SK-N-SH (cell line): Measurements from ENCODE around the gene SOX2. TPM values are rescaled to one million over a fixed set of nuclear protein-coding genes. Genes with fewer than 3 reads are reported as not detected.

Source experiments
- CTCF ChIA-PET: fragments of 300-600, 350-600 bp; formaldehyde crosslinking; extraction: SDS; loops from one replicate; lab custom pipeline; 2021; lab: Yijun Ruan, JAX
- POLR2A ChIA-PET: fragments of 350-600 bp; sonication (Branson Sonifier 250); formaldehyde crosslinking; extraction: SDS; loops from one replicate; lab custom pipeline; 2020; ENCODE audit warnings: antibody characterized with exemption, inconsistent platforms; lab: Yijun Ruan, JAX
- DNase-seq: peaks from one replicate; pipeline ENCODE4 v3.0.0; 2012
- H2AFZ ChIP-seq: fragments of 200-600 bp; sonication (generic); 2 replicates; pipeline ENCODE4 v1.8.1; 2016; ENCODE audit warnings: antibody characterized with exemption, mild to moderate bottlenecking, low read depth
- H3F3A ChIP-seq: fragments of 200-600 bp; sonication (generic); replicated peaks from 2 replicates; pipeline ENCODE3; 2016; ENCODE audit warnings: antibody characterized with exemption, mild to moderate bottlenecking; ENCODE audit not compliant: insufficient read depth
- H3K27ac ChIP-seq, 2 experiments: fragments of 200-500 bp in 1 of 2; fragments of 200-600 bp in 1 of 2; sonication (Bioruptor generic) in 1 of 2; sonication (generic), shearing (Covaris generic) in 1 of 2; 2 replicates each; pipeline versions ENCODE4 v1.5.1 to v1.6.1; 2014 to 2016; ENCODE audit warnings: low read depth in 2 of 2, inconsistent platforms in 1 of 2, low read length in 1 of 2, mild to moderate bottlenecking in 1 of 2, mixed read lengths in 1 of 2
- H3K27me3 ChIP-seq: fragments of 200-600 bp; sonication (generic), shearing (Covaris generic); 2 replicates; pipeline ENCODE4 v1.6.1; 2016; ENCODE audit warnings: mixed run types; ENCODE audit not compliant: insufficient read depth
- H3K36me3 ChIP-seq, 2 experiments: fragments of 200-500 bp in 1 of 2; fragments of 200-600 bp in 1 of 2; sonication (Bioruptor generic) in 1 of 2; sonication (generic) in 1 of 2; replicated peaks in 1 of 2; 2 replicates each; pipeline versions ENCODE3 to v1.5.1; 2014 to 2016; ENCODE audit warnings: low read length in 1 of 2, mild to moderate bottlenecking in 1 of 2; ENCODE audit not compliant: insufficient read depth in 2 of 2, control insufficient read depth in 1 of 2
- H3K4me1 ChIP-seq, 2 experiments: fragments of 200-500 bp in 1 of 2; fragments of 200-600 bp in 1 of 2; sonication (Bioruptor generic) in 1 of 2; sonication (generic), shearing (Covaris generic) in 1 of 2; 2 replicates each; pipeline versions ENCODE4 v1.5.1 to v1.6.1; 2014 to 2016; ENCODE audit warnings: low read depth in 1 of 2, low read length in 1 of 2, mixed run types in 1 of 2; ENCODE audit not compliant: insufficient read depth in 2 of 2, control insufficient read depth in 1 of 2
- H3K4me2 ChIP-seq: fragments of 200-600 bp; sonication (generic), shearing (Covaris generic); 2 replicates; pipeline ENCODE4 v1.6.1; 2017; ENCODE audit warnings: mixed run types
- H3K4me3 ChIP-seq, 2 experiments: fragments of 200-500 bp in 1 of 2; fragments of 200-600 bp in 1 of 2; sonication (Bioruptor generic) in 1 of 2; sonication (generic), shearing (Covaris generic) in 1 of 2; 2 replicates each; pipeline versions ENCODE4 v1.5.1 to v1.8.1; 2014 to 2016; ENCODE audit warnings: low read depth in 2 of 2, inconsistent platforms in 1 of 2, low read length in 1 of 2, mild to moderate bottlenecking in 1 of 2, mixed read lengths in 1 of 2, moderate library complexity in 1 of 2
- H3K79me2 ChIP-seq: fragments of 200-600 bp; sonication (generic); 2 replicates; pipeline ENCODE4 v1.8.1; 2017; ENCODE audit warnings: mild to moderate bottlenecking; ENCODE audit not compliant: insufficient read depth
- H3K9ac ChIP-seq: fragments of 200-600 bp; sonication (generic); 2 replicates; pipeline ENCODE4 v1.6.1; 2017; ENCODE audit warnings: mixed run types
- H3K9me2 ChIP-seq: fragments of 200-600 bp; sonication (generic); 2 replicates; pipeline ENCODE4 v1.6.1; 2017; ENCODE audit warnings: mixed run types
- H3K9me3 ChIP-seq: fragments of 200-600 bp; sonication (generic); 2 replicates; pipeline ENCODE4 v1.6.1; 2017; ENCODE audit warnings: mixed run types, mild to moderate bottlenecking, moderate library complexity
- H4K20me1 ChIP-seq: fragments of 200-600 bp; sonication (generic); 2 replicates; pipeline ENCODE4 v1.6.1; 2017; ENCODE audit warnings: mild to moderate bottlenecking, mixed run types; ENCODE audit not compliant: insufficient read depth
- CHD2 ChIP-seq: fragments of 150-350 bp; IDR thresholded peaks from 2 replicates; pipeline ENCODE4 v1.6.1; 2018; ENCODE audit warnings: low read length; ENCODE audit not compliant: partially characterized antibody
- CTCF ChIP-seq: fragments of 200-600 bp; sonication (generic); IDR thresholded peaks from 2 replicates; pipeline ENCODE4 v1.6.1; 2017; ENCODE audit warnings: antibody characterized with exemption, mild to moderate bottlenecking, moderate library complexity
- ELF1 ChIP-seq: IDR thresholded peaks from 2 replicates; pipeline ENCODE4 v1.4.0; 2012
- EP300 ChIP-seq, 2 experiments: IDR thresholded peaks; 2 replicates each; pipeline versions ENCODE4 v1.4.0 to v1.6.1; 2012; ENCODE audit warnings: borderline replicate concordance in 1 of 2, low read depth in 1 of 2, low read length in 1 of 2
- EZH2phosphoT487 ChIP-seq: fragments of 200-600 bp; sonication (generic); IDR thresholded peaks from 2 replicates; pipeline ENCODE4 v1.6.1; 2017; ENCODE audit warnings: low read depth, mixed run types, mild to moderate bottlenecking, antibody characterized with exemption, moderate library complexity, borderline replicate concordance
- FOSL2 ChIP-seq: IDR thresholded peaks from 2 replicates; pipeline ENCODE4 v1.4.0; 2012; ENCODE audit warnings: low read depth, mild to moderate bottlenecking, moderate library complexity, borderline replicate concordance
- NFIC ChIP-seq: IDR thresholded peaks from 2 replicates; pipeline ENCODE4 v1.4.0; 2012; ENCODE audit warnings: borderline replicate concordance
- NRF1 ChIP-seq: IDR thresholded peaks from 2 replicates; pipeline ENCODE4 v1.6.1; 2012; ENCODE audit warnings: low read depth, mild to moderate bottlenecking, low read length
- POLR2AphosphoS5 ChIP-seq: IDR thresholded peaks from 2 replicates; pipeline ENCODE4 v1.6.1; 2012; ENCODE audit warnings: low read depth, low read length
- RCOR1 ChIP-seq: fragments of 150-350 bp; IDR thresholded peaks from 2 replicates; pipeline ENCODE4 v1.6.1; 2017; ENCODE audit warnings: antibody characterized with exemption, low read length
- SMC3 ChIP-seq: IDR thresholded peaks from 2 replicates; pipeline ENCODE4 v1.6.1; 2012; ENCODE audit warnings: low read depth, low read length, improper control_type of control experiment
- TEAD4 ChIP-seq: IDR thresholded peaks from 2 replicates; pipeline ENCODE4 v1.4.0; 2012; ENCODE audit warnings: mild to moderate bottlenecking, borderline replicate concordance; ENCODE audit not compliant: insufficient read depth
- WGBS: methylation state at CpG from one replicate; pipeline ENCODE4 v1.1.6; 2017; ENCODE audit warnings: low lambda C conversion rate; 5-methylcytosine and 5-hydroxymethylcytosine counted together
- polyA plus RNA-seq, 3 experiments: library from polyadenylated mRNA; depleted of rRNA; stranded (reverse); fragments of >200 nt; gene quantifications; 2 replicates each; pipeline ENCODE4 v1.2.3, GENCODE V29; 2012

Gene SOX2
- polyA plus RNA-seq, 1 of the 3 experiments (the other 2 are of a cell fraction) = 0.13 TPM

- Histone ChIP-seq H4K20me1 (no peaks in the 10 kb centered on the region), H3K9me3 (no peaks in the 10 kb centered on the region), H3K27me3 (no peaks in the 10 kb centered on the region), H3K9ac (no peak overlapping the region), H3K4me1 (peaks cover 0 to 5% of the 10 kb centered on the region in 2 experiments; a peak in 2 of 4 replicates), H3K27ac (no peak overlapping the region), H3K4me2 (no peak overlapping the region), H3F3A (no peaks in the 10 kb centered on the region), H3K9me2 (no peaks in the 10 kb centered on the region), H3K79me2 (no peaks in the 10 kb centered on the region), H2AFZ (no peak overlapping the region), H3K4me3 (no peak overlapping the region), H3K36me3 (no peaks in the 10 kb centered on the region)
- WGBS = 74% methylated on average over 14 of the region's 14 CpGs
- CTCF ChIA-PET = interaction anchor here (0.7 to 1.7 kb wide), 3 partner anchors 377 to 495 kb away, joined by 3 to 6 read pairs (median 3); no protein-coding TSS in a partner anchor
- TF ChIP-seq SMC3 = no peak
- DNase-seq = no peak
- POLR2A ChIA-PET = no interaction called here
Measured at GRCh38 chr3:181704421-181705085, 7.2 kb upstream of the SOX2 start.

GRCh38 chr3:181705086-181705480, 6.6 kb upstream of the SOX2 start:
- WGBS = 54% methylated on average over 8 of the region's 8 CpGs
- Histone ChIP-seq H3K4me2 (no peak overlapping the region), H3F3A (no peaks in the 10 kb centered on the region), H3K4me3 (no peak overlapping the region), H3K4me1 (peaks cover 0 to 5% of the 10 kb centered on the region in 2 experiments; a peak in 2 of 4 replicates), H3K9me3 (no peaks in the 10 kb centered on the region), H3K27me3 (no peaks in the 10 kb centered on the region), H3K36me3 (no peaks in the 10 kb centered on the region), H3K9me2 (no peaks in the 10 kb centered on the region), H2AFZ (no peak overlapping the region), H3K9ac (no peak overlapping the region), H3K27ac (no peak overlapping the region), H3K79me2 (no peaks in the 10 kb centered on the region), H4K20me1 (no peaks in the 10 kb centered on the region)
- ChIA-PET POLR2A (no interaction called here), CTCF (interaction anchor here (0.7 to 1.7 kb wide), 3 partner anchors 378 to 495 kb away, joined by 3 to 6 read pairs (median 3); no protein-coding TSS in a partner anchor)
- TF ChIP-seq POLR2AphosphoS5 = no peak
- TF ChIP-seq EZH2phosphoT487 = no peak
- TF ChIP-seq TEAD4 = no peak
- no peak for TF ChIP-seq NRF1
- no peak for TF ChIP-seq FOSL2
- TF ChIP-seq CTCF = no peak
- no peak for TF ChIP-seq ELF1
- no peak for TF ChIP-seq RCOR1
- no peak for TF ChIP-seq EP300 (IDR thresholded peaks at IDR 0.05; ENCODE audit: borderline replicate concordance in 1 of 2, low read depth in 1 of 2, low read length in 1 of 2)
- TF ChIP-seq CHD2 = no peak
- no peak for TF ChIP-seq NFIC
- DNase-seq = no peak
